Gastrocnemius medialis (tissue), 4 donors: ENCODE data around the gene FGR. TPM values are rescaled to one million over a fixed set of nuclear protein-coding genes. Genes with fewer than 3 reads are reported as not detected.

ENCODE experiments used
- ATAC-seq, 2 donors: fragments of 150-250 bp; one replicate each; pipeline ENCODE4 v1.9.1; 2016
- DNase-seq, 2 donors: peaks; one replicate each; pipeline ENCODE4 v3.0.0-alpha.2; 2019
- H3K27ac ChIP-seq, 4 donors: fragments of 200-600 bp; sonication (generic); 1 replicate in 1 of 4; 2 replicates in 3 of 4; pipeline ENCODE4 v1.5.1; 2016 to 2018; ENCODE audit warnings: mild to moderate bottlenecking in 2 of 4, moderate library complexity in 1 of 4
- H3K27me3 ChIP-seq, 3 donors: fragments of 200-600 bp; sonication (generic) in 2 of 3; 1 replicate in 1 of 3; 2 replicates in 2 of 3; pipeline versions ENCODE4 v1.5.1 to v1.6.0; 2016 to 2019; ENCODE audit warnings: mild to moderate bottlenecking in 1 of 3, moderate library complexity in 1 of 3
- H3K36me3 ChIP-seq, 2 donors: fragments of 200-600 bp; sonication (generic) in 1 of 2; one replicate each; pipeline ENCODE4 v1.5.1; 2017 to 2018
- H3K4me1 ChIP-seq, 2 donors: fragments of 200-600 bp; sonication (generic) in 1 of 2; one replicate each; pipeline ENCODE4 v1.5.1; 2016 to 2017; ENCODE audit warnings: mild to moderate bottlenecking in 2 of 2
- H3K4me3 ChIP-seq, 4 donors: fragments of 200-600 bp; sonication (generic) in 3 of 4; 1 replicate in 1 of 4; 2 replicates in 3 of 4; pipeline ENCODE4 v1.5.1; 2016 to 2019; ENCODE audit warnings: mild to moderate bottlenecking in 2 of 4
- H3K9me3 ChIP-seq, 3 donors: fragments of 200-600 bp; sonication (generic) in 2 of 3; 1 replicate in 1 of 3; 2 replicates in 2 of 3; pipeline ENCODE4 v1.5.1; 2016 to 2019
- POLR2A ChIP-seq, 2 donors: fragments of 450-650 bp; IDR thresholded peaks; one replicate each; pipeline ENCODE4 v1.6.1; 2017; ENCODE audit warnings: antibody characterized with exemption in 2 of 2, mild to moderate bottlenecking in 2 of 2, moderate library complexity in 2 of 2
- in situ Hi-C, 4 donors: fragments of 200-750 bp; cut with MboI; loops; one replicate each; pipeline versions ENCODE4 v1.15.0 to v1.8.0; 2017; ENCODE audit warnings: low sequenced_read_pairs in 4 of 4
- intact Hi-C: fragments of 100-400 bp; cut with DNase I; formaldehyde crosslinking; loops from one replicate; pipeline ENCODE4 v1.15.1; 2023; ENCODE audit warnings: low total_unique reads
- total RNA-seq, 4 donors: library from RNA; depleted of rRNA; stranded (reverse); fragments of >200 nt; gene quantifications; one replicate each; pipeline versions ENCODE4 v1.1.0 to v1.2.3, GENCODE V29; 2016
- TF ChIP-seq, protein P1 (sequence below), 5 experiments: fragments of 450-650 bp in 3 of 5; fragments of 200-600 bp in 2 of 5; sonication (generic) in 2 of 5; IDR thresholded peaks in 4 of 5; conservative IDR thresholded peaks in 1 of 5; 1 replicate in 4 of 5; 2 replicates in 1 of 5; pipeline ENCODE4 v1.5.1; 2016 to 2019; ENCODE audit warnings: antibody characterized with exemption in 5 of 5, mild to moderate bottlenecking in 3 of 5, moderate library complexity in 3 of 5

The FGR gene
- total RNA-seq, 4 donors from 2014 or later, result 1.3 to 5.8 (median 4.7) TPM

DNA sequence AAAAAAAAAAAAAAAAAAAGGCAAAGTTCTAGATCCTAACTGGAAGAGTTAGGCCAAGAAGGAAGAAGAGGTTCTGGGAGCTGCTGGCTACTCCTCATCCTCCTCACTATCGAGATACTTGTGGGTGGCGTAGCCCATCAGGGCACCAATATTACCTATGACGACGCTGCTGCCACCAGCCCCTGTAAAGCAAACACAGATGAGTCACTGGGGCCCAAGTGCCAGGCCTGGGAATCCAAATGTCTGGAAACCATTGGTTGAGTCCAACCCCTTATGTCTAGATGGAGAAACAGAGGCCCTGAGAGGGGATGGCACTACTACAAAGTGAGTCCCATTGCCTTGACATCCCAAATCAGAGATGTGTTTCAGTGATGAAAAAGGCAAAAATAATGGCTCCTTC lies 31.3 kb upstream of the FGR start:
- Histone ChIP-seq H3K4me3 (no peak overlapping the region), H3K4me1 (peaks cover 7 to 13% of the 10 kb centered on the region in 2 donors), H3K9me3 (no peaks in the 10 kb centered on the region), H3K27me3 (no peaks in the 10 kb centered on the region), H3K36me3 (no peaks in the 10 kb centered on the region), H3K27ac (no peak overlapping the region)
- TF ChIP-seq, protein P1, sequence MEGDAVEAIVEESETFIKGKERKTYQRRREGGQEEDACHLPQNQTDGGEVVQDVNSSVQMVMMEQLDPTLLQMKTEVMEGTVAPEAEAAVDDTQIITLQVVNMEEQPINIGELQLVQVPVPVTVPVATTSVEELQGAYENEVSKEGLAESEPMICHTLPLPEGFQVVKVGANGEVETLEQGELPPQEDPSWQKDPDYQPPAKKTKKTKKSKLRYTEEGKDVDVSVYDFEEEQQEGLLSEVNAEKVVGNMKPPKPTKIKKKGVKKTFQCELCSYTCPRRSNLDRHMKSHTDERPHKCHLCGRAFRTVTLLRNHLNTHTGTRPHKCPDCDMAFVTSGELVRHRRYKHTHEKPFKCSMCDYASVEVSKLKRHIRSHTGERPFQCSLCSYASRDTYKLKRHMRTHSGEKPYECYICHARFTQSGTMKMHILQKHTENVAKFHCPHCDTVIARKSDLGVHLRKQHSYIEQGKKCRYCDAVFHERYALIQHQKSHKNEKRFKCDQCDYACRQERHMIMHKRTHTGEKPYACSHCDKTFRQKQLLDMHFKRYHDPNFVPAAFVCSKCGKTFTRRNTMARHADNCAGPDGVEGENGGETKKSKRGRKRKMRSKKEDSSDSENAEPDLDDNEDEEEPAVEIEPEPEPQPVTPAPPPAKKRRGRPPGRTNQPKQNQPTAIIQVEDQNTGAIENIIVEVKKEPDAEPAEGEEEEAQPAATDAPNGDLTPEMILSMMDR (IDR thresholded peaks at IDR 0.05 in 4 of 5, conservative IDR thresholded peaks at IDR 0.05 in 1 of 5), result no peak
- no peak for TF ChIP-seq POLR2A (IDR thresholded peaks at IDR 0.05)
- DNase-seq (no peak), ATAC-seq (no peak)
- in situ Hi-C loops, result loop anchor here in 3 of 4 donors (5.0 to 10.0 kb wide), 2 partner anchors 59 to 271 kb away; partner anchors contain the start of gene GPR3 (in 2 of the 3)
- intact Hi-C loops, result no loop called here

DNA sequence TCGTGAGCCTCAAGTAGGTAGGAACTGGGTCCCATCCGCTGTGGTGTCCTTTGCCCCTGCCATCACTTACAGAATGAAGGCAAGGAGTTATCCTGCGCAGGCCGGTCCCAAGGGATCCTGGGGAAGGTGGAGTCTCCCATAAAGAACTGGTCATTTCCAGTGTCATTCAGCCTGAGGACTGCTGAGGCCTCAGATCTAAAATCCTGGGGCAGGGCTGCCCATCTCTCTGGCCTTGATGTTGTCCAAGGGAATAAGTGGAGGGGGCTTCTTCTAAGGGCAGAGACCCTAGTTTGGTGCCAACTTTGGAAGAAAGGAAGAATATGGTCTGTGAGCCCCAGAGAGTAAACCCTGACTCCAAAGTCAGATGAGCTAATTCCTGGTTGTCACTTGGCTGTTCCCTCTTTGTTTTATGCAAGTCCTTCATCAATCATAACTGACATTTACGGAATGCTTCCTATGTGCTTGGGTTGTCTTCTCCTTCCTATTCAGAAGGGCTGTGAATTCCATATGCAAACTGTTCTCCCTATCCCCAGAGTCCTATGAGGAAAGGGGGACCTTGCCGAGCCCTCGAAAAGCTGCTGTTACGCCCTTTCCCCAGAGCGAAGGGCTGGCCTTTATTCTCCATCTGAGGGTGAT lies 30.1 kb upstream of the FGR start:
- no peak overlapping the region for H3K27ac ChIP-seq
- ATAC-seq (no peak), DNase-seq (no peak)
- H3K27me3 ChIP-seq, result no peaks in the 10 kb centered on the region
- intact Hi-C loops (no loop called here), in situ Hi-C loops (loop anchor here in 3 of 4 donors (5.0 to 10.0 kb wide), 2 partner anchors 58 to 270 kb away; partner anchors contain the start of gene GPR3 (in 2 of the 3))
- H3K4me3 ChIP-seq, result no peak overlapping the region
- H3K9me3 ChIP-seq, result no peaks in the 10 kb centered on the region
- no peak for TF ChIP-seq POLR2A (IDR thresholded peaks at IDR 0.05)
- TF ChIP-seq, protein P1 (IDR thresholded peaks at IDR 0.05 in 4 of 5, conservative IDR thresholded peaks at IDR 0.05 in 1 of 5), result no peak
- H3K4me1 ChIP-seq, result peaks cover 7 to 13% of the 10 kb centered on the region in 2 donors
- no peaks in the 10 kb centered on the region for H3K36me3 ChIP-seq

DNA sequence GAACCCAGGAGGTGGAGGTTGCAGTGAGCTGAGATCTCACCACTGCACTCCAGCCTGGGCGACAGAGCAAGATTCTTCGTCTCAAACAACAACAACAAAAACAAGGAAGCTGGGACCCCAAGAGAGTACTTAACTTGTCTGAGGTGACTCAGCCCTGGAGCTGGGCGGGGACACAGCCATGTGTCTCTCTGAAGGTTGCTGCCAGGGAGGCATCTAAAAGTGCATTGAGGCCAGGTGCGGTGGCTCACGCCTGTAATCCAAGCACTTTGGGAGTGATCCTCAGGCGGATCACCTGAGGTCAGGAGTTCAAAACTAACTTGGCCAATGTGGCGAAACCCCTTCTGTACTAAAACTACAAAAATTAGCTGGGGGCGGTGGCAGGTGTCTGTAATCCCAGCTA lies 29.3 kb upstream of the FGR start:
- no peaks in the 10 kb centered on the region for H3K27me3 ChIP-seq
- no peak overlapping the region for H3K4me3 ChIP-seq
- no peak for DNase-seq
- no peak for TF ChIP-seq POLR2A (IDR thresholded peaks at IDR 0.05)
- TF ChIP-seq, protein P1 (IDR thresholded peaks at IDR 0.05 in 4 of 5, conservative IDR thresholded peaks at IDR 0.05 in 1 of 5), result no peak
- peaks cover 2 to 10% of the 10 kb centered on the region in 2 donors for H3K4me1 ChIP-seq
- no peak overlapping the region for H3K27ac ChIP-seq
- in situ Hi-C loops (loop anchor here in 3 of 4 donors (5.0 to 10.0 kb wide), 3 partner anchors 52 to 269 kb away; partner anchors contain the start of gene GPR3 (in 2 of the 3)), intact Hi-C loops (loop anchor here (5.0 kb wide), 2 partner anchors 37 to 362 kb away; no protein-coding TSS in a partner anchor)
- no peak for ATAC-seq
- H3K36me3 ChIP-seq, result no peaks in the 10 kb centered on the region
- no peaks in the 10 kb centered on the region for H3K9me3 ChIP-seq

GRCh38 chr1:27662707-27663393 lies 27.9 kb upstream of the FGR start:
- H3K4me3 ChIP-seq, result no peak overlapping the region
- TF ChIP-seq POLR2A (IDR thresholded peaks at IDR 0.05), result no peak
- TF ChIP-seq, protein P1 (IDR thresholded peaks at IDR 0.05 in 4 of 5, conservative IDR thresholded peaks at IDR 0.05 in 1 of 5), result peak; percentile 91 to 98 (median 94)
- in situ Hi-C loops (loop anchor here in 3 of 4 donors (5.0 to 10.0 kb wide), 3 partner anchors 51 to 268 kb away; partner anchors contain the start of gene GPR3 (in 2 of the 3)), intact Hi-C loops (loop anchor here (1.0 to 5.0 kb wide), 4 partner anchors 36 to 361 kb away; partner anchors contain the start of gene GPR3)
- ATAC-seq, result peak; percentile 51 to 60
- H3K36me3 ChIP-seq, result no peaks in the 10 kb centered on the region
- H3K4me1 ChIP-seq, result peaks cover 0 to 20% of the 10 kb centered on the region in 2 donors
- DNase-seq, result peak; percentile 53 to 75
- no peaks in the 10 kb centered on the region for H3K27me3 ChIP-seq
- H3K9me3 ChIP-seq, result no peaks in the 10 kb centered on the region
- peak overlapping the region in 3 of 4 donors; percentile 48 to 74 (median 66) for H3K27ac ChIP-seq
